Astrocyte of the cerebellum (primary cell): ENCODE measurements around the gene FBXO24.

Experiments used
- DNase-seq: peaks from one replicate; pipeline ENCODE4 v3.0.0-alpha.2; 2011; ENCODE audit warnings: low read depth
- H3K4me3 ChIP-seq: 2 replicates; pipeline ENCODE4 v1.5.1; 2011; ENCODE audit warnings: mild to moderate bottlenecking, low read depth, low read length, moderate library complexity
- in situ Hi-C: cut with HindIII; loops from 2 replicates; pipeline ENCODE4 v1.10.0; 2017; ENCODE audit warnings: low sequenced_read_pairs
- TF ChIP-seq, protein P1 (sequence below): IDR thresholded peaks from 2 replicates; pipeline ENCODE4 v1.5.1; 2012; ENCODE audit warnings: low read length, low read depth, moderate library complexity, mild to moderate bottlenecking; ENCODE audit errors: missing control alignments

The FBXO24 gene

DNA sequence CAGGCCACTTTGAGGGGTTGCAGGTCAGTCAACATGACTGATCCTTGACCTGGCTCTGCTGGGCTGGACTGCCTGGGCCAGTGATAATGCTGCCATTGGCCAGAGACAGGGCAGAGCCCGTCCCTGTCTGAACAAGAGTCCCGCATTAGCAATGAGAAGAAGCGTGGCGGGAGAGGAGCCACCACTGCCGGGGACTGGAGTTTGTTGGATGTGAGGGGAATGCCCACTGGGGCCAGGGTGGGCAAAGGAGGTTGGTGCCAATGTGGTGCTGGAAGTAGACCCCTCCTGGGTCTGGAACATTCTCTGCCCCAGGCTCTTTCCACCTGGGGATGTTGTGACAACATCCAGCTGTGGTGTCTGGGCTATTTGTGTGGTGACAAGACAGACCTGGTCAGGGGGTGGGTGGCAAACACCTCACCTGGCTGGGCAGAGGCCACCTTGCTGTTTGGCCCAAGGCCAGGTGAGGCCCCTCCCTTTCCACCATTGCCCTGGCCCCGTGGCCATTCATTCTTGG is 20.1 kb upstream of the FBXO24 start:
- no peak overlapping the region for H3K4me3 ChIP-seq
- in situ Hi-C loops = no loop called here
- TF ChIP-seq, protein P1, sequence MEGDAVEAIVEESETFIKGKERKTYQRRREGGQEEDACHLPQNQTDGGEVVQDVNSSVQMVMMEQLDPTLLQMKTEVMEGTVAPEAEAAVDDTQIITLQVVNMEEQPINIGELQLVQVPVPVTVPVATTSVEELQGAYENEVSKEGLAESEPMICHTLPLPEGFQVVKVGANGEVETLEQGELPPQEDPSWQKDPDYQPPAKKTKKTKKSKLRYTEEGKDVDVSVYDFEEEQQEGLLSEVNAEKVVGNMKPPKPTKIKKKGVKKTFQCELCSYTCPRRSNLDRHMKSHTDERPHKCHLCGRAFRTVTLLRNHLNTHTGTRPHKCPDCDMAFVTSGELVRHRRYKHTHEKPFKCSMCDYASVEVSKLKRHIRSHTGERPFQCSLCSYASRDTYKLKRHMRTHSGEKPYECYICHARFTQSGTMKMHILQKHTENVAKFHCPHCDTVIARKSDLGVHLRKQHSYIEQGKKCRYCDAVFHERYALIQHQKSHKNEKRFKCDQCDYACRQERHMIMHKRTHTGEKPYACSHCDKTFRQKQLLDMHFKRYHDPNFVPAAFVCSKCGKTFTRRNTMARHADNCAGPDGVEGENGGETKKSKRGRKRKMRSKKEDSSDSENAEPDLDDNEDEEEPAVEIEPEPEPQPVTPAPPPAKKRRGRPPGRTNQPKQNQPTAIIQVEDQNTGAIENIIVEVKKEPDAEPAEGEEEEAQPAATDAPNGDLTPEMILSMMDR = no peak
- DNase-seq = no peak

DNA sequence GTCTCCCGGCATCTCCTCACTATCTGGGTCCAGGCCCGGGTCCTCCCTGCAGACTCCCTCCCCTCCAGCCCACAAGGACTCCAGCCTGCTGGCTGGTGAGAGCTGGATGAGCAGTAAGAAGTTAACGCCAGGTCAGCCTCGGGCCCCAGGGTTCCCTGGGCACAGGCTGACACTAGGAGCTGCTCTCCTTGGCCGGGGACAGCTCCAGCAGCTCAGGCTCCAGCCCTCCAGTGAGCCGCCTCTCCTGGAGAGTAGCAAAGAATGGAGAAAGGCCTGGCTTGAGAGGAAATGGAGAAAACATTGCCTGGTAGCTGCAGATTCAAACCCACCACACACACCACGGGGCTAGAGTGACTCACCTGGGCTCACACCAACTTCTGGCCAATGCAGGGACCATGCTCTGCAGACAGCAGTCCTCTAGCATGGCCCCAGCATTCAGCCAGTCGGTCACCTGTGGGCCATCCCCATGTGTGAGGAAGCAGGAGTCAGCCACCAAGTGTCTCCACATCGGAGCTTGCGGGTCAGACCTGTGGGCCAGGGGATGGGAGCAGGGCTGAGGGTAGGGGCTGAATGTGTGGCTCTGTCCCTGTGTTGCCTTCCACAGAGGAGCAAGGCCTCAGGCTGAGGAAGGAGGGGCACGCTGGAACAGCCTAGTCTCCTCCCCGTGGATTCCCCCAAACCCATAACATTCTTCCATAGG is 18.9 kb upstream of the FBXO24 start:
- DNase-seq = no peak
- H3K4me3 ChIP-seq = no peak overlapping the region
- TF ChIP-seq, protein P1 = no peak
- in situ Hi-C loops = no loop called here

DNA sequence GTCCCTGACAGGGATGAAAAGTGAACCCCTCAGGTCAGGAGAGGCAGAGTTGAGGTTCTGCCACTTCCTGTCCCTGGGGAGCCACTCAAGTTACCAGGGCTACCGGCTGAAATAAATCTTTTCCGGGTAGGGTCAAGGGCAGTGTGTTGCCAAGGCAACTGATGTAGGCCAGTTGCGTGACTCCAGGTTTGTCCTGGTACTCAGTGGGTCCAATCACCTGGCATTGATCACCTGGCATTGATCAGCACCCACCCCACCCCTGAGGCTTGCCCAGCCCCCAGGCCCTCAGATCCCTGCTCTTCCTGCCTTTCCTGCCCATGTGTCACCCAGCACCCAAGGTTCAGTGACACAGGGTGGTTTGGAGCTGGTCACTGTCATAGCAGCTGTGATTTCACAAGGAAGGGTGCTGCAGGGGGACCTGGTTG is 18.4 kb upstream of the FBXO24 start:
- no peak overlapping the region for H3K4me3 ChIP-seq
- TF ChIP-seq, protein P1 = no peak
- DNase-seq = no peak
- in situ Hi-C loops = no loop called here

DNA sequence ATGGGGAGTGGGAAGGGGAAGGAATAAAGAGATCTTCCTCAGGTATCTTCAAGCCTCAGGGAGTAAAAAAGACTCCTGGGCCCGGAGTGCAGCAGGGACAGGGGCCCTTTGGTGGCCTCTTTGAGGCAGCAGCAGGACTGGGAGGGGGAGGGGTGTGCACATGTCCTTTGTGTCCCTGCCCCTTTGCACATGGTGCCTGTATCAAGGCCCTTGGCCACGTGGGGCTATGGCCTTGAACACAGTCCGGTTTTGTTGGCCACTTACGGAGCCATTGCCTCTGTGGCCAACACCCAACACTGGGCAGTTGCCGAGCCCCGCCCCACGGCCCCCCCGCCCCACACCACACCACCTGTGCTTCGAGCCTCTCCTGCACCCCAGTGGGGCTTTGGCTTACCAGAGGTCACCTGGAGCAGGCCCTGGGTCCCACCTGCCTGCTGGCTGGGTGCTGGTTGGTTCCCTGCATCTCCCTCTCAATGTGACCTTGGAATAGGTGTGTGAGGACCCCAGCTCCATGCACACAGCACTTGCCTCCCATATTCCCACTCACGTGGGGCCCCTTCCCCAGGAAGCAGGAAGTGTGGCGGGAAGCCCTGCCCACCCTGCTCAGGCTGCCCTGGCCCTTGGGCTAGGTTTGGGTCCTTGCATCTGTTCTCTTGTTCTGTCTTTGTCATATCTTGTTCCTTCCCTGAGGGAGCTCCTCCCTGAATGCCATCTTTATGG is 17.8 kb upstream of the FBXO24 start:
- H3K4me3 ChIP-seq = no peak overlapping the region
- DNase-seq = no peak
- TF ChIP-seq, protein P1 = no peak
- in situ Hi-C loops = no loop called here

DNA sequence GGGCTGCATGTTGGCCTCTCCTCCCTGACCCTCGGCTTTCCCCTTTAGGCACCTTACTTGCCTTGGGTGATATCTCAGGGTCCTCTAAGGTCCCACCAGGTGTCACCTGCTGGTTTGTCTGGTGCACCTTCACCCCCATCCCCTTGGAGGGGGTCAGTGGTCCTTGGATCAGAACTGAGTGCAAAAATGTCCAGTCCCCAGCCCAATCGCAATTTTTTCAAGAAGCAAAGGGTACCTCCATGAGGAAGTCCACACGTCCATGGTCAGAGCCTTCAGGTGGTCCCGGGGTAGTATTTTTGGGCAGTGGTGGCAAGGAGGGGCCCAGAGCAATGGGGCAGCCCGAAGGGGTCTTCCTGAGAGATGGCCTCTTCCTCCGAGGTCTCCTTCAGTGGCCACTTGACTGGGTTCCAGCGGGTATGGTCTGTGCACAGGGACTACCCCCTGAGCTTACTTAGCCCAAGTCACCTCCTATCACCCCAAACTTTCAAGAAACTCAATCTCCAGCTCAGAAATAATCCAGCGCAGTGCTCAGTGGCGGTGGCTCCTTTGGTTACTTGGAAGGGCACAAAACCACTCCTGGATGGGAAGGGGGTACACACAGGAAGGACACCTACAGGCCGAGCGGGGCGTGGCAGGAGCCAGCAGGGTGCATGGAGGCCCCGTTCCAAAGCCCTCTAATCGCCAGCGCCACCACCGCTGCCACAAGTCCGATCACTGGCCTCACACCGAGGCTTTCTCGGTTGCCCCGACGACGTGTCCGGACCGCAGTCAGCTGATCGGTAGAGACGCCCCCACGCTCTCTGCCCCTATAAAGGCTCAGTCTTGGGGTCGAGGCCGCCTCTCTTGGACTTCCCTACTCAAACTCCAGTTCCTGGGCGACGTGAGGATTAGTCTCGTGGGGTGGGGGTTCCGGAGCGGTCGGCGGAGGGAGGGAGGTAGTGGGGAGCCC is 17.0 kb upstream of the FBXO24 start:
- in situ Hi-C loops = no loop called here
- TF ChIP-seq, protein P1 = peak; percentile 35
- peak overlapping the region; percentile 19 for H3K4me3 ChIP-seq
- no peak for DNase-seq
